HCT116 (cell line): ENCODE measurements around the gene HHATL. TPM values are rescaled to one million over a fixed set of nuclear protein-coding genes. Genes with fewer than 3 reads are reported as not detected.

Experiments
- ATAC-seq: fragments of 200-7000 bp; cut with Tn5 transposase; 2 replicates; pipeline ENCODE4 v1.9.1; 2020; ENCODE audit warnings: mild to moderate bottlenecking, moderate library complexity
- BruUV-seq: library from RNA; stranded (reverse); fragments of 400-500 nt; replicated peaks from 2 replicates; lab custom pipeline; 2021; lab: Mats Ljungman, UMichigan
- CTCF ChIA-PET: fragments of 300-600 bp; sonication (Branson Sonifier 250); formaldehyde crosslinking; loops from one replicate; lab custom pipeline; 2021; ENCODE audit warnings: antibody characterized with exemption; lab: Charles Lee
- POLR2A ChIA-PET: fragments of 300-600, 350-600 bp; sonication (Branson Sonifier 250); formaldehyde crosslinking; loops from one replicate; lab custom pipeline; 2021; ENCODE audit warnings: antibody characterized with exemption; lab: Charles Lee
- RAD21 ChIA-PET, 2 experiments: fragments of 300-600 bp; sonication (Branson Sonifier 250); formaldehyde crosslinking; loops; one replicate each; lab custom pipeline; 2023; ENCODE audit warnings: low total read pairs in 2 of 2; ENCODE audit not compliant: uncharacterized antibody in 2 of 2, unreplicated experiment in 2 of 2, low non-redundant PET in 1 of 2; lab: Charles Lee
- DNase-seq: peaks from one replicate; pipeline ENCODE4 v3.0.0-alpha.2; 2010; ENCODE audit warnings: low read depth, low spot score
- H2AFZ ChIP-seq: fragments of 200-600 bp; shearing (Covaris generic), sonication (generic); 2 replicates; pipeline ENCODE4 v1.6.1; 2017; ENCODE audit warnings: low read depth, mixed run types, mixed read lengths, antibody characterized with exemption, low read length; ENCODE audit not compliant: poor library complexity, severe bottlenecking
- H3K27ac ChIP-seq: 2 replicates; pipeline ENCODE4 v1.5.1; 2012; ENCODE audit warnings: low read depth, low read length
- H3K27me3 ChIP-seq: fragments of 200-600 bp; sonication (generic); 2 replicates; pipeline ENCODE4 v1.6.1; 2016; ENCODE audit warnings: mixed run types, low read length, mixed read lengths; ENCODE audit not compliant: insufficient read depth
- H3K36me3 ChIP-seq, 2 experiments: fragments of 200-500 bp in 1 of 2; fragments of 200-600 bp in 1 of 2; sonication (Bioruptor generic) in 1 of 2; sonication (generic) in 1 of 2; 2 replicates each; pipeline versions ENCODE4 v1.5.1 to v1.6.1; 2014 to 2016; ENCODE audit warnings: low read length in 2 of 2, inconsistent platforms in 1 of 2, mixed read lengths in 1 of 2, mixed run types in 1 of 2; ENCODE audit not compliant: insufficient read depth in 2 of 2, control insufficient read depth in 1 of 2
- H3K4me1 ChIP-seq, 2 experiments: fragments of 200-600 bp in 1 of 2; sonication (generic) in 1 of 2; 2 replicates each; pipeline versions ENCODE4 v1.5.1 to v1.6.1; 2012 to 2017; ENCODE audit warnings: low read length in 2 of 2, inconsistent platforms in 1 of 2, mild to moderate bottlenecking in 1 of 2, mixed read lengths in 1 of 2, mixed run types in 1 of 2, moderate library complexity in 1 of 2; ENCODE audit not compliant: insufficient read depth in 2 of 2, control insufficient read depth in 1 of 2
- H3K4me2 ChIP-seq: fragments of 200-600 bp; sonication (generic); 2 replicates; pipeline ENCODE4 v1.6.1; 2017; ENCODE audit warnings: mixed run types, low read length, mixed read lengths
- H3K4me3 ChIP-seq, 2 experiments: fragments of 200-600 bp in 1 of 2; sonication (generic) in 1 of 2; replicated peaks in 1 of 2; 2 replicates each; pipeline ENCODE4 v1.5.1; 2011 to 2016; ENCODE audit warnings: low read length in 2 of 2, control low read depth in 1 of 2, low read depth in 1 of 2, mild to moderate bottlenecking in 1 of 2, mixed read lengths in 1 of 2, mixed run types in 1 of 2
- H3K79me2 ChIP-seq: fragments of 200-600 bp; sonication (generic); 2 replicates; pipeline ENCODE4 v1.6.1; 2017; ENCODE audit warnings: mild to moderate bottlenecking, mixed run types, low read length, moderate library complexity, mixed read lengths; ENCODE audit not compliant: insufficient read depth
- H3K9ac ChIP-seq: fragments of 200-600 bp; sonication (generic); 2 replicates; pipeline ENCODE4 v1.6.1; 2016; ENCODE audit warnings: low read length, mixed read lengths
- H3K9me2 ChIP-seq: fragments of 200-600 bp; sonication (generic), shearing (Covaris generic); 2 replicates; pipeline ENCODE4 v1.6.1; 2017; ENCODE audit warnings: mixed run types, mild to moderate bottlenecking, moderate library complexity; ENCODE audit not compliant: insufficient read depth
- H3K9me3 ChIP-seq, 2 experiments: fragments of 200-500 bp in 1 of 2; fragments of 200-600 bp in 1 of 2; sonication (Bioruptor generic) in 1 of 2; sonication (generic) in 1 of 2; 2 replicates each; pipeline ENCODE4 v1.6.1; 2014 to 2017; ENCODE audit warnings: low read length in 2 of 2, mixed read lengths in 2 of 2, inconsistent platforms in 1 of 2, low read depth in 1 of 2, mild to moderate bottlenecking in 1 of 2, mixed run types in 1 of 2, moderate library complexity in 1 of 2; ENCODE audit not compliant: control insufficient read depth in 1 of 2, insufficient read depth in 1 of 2
- H4K20me1 ChIP-seq: fragments of 200-600 bp; sonication (generic), shearing (Covaris generic); 2 replicates; pipeline ENCODE4 v1.6.1; 2017; ENCODE audit warnings: mixed run types, mild to moderate bottlenecking, moderate library complexity; ENCODE audit not compliant: insufficient read depth
- ELF1 ChIP-seq: IDR thresholded peaks from 2 replicates; pipeline ENCODE4 v1.6.1; 2012; ENCODE audit warnings: low read depth, borderline replicate concordance
- EZH2phosphoT487 ChIP-seq: fragments of 200-600 bp; IDR thresholded peaks from 2 replicates; pipeline ENCODE4 v1.6.1; 2018; ENCODE audit warnings: antibody characterized with exemption, borderline replicate concordance
- FOSL1 ChIP-seq: IDR thresholded peaks from 2 replicates; pipeline ENCODE4 v1.6.1; 2012; ENCODE audit warnings: low read depth
- POLR2A ChIP-seq: IDR thresholded peaks from 2 replicates; pipeline ENCODE4 v1.7.0; 2011; ENCODE audit warnings: borderline replicate concordance; ENCODE audit not compliant: insufficient read depth, insufficient read length; ENCODE audit errors: extremely low read depth
- SIN3A ChIP-seq: IDR thresholded peaks from 2 replicates; pipeline ENCODE4 v1.6.1; 2012; ENCODE audit warnings: low read depth
- YY1 ChIP-seq: IDR thresholded peaks from 2 replicates; pipeline ENCODE4 v1.6.1; 2011; ENCODE audit warnings: low read length, low read depth, moderate library complexity, mild to moderate bottlenecking; ENCODE audit not compliant: insufficient replicate concordance; ENCODE audit errors: extremely low read depth
- ZNF274 ChIP-seq: fragments of 200-500 bp; sonication (Bioruptor generic); IDR thresholded peaks from 2 replicates; pipeline ENCODE4 v1.6.1; 2014; ENCODE audit warnings: mild to moderate bottlenecking, low read depth, low read length, inconsistent platforms
- intact Hi-C: fragments of 100-400 bp; cut with micrococcal nuclease; formaldehyde crosslinking; loops from 2 replicates; pipeline ENCODE4 v1.10.0; 2022
- total RNA-seq: library from RNA; stranded (reverse); gene quantifications from one replicate; pipeline ENCODE4 v1.2.1, GENCODE V29; 2021; ENCODE audit not compliant: unreplicated experiment
- TF ChIP-seq, protein P1 (sequence below): IDR thresholded peaks from 2 replicates; pipeline ENCODE4 v1.6.1; 2012; ENCODE audit warnings: low read depth
- TF ChIP-seq, protein P2 (sequence below): IDR thresholded peaks from 2 replicates; pipeline ENCODE4 v1.6.1; 2011; ENCODE audit warnings: mild to moderate bottlenecking, low read length, moderate library complexity; ENCODE audit not compliant: insufficient replicate concordance; ENCODE audit errors: extremely low read depth

Gene HHATL
- total RNA-seq, 1 experiment from 2014 or later = 0.52 TPM

DNA sequence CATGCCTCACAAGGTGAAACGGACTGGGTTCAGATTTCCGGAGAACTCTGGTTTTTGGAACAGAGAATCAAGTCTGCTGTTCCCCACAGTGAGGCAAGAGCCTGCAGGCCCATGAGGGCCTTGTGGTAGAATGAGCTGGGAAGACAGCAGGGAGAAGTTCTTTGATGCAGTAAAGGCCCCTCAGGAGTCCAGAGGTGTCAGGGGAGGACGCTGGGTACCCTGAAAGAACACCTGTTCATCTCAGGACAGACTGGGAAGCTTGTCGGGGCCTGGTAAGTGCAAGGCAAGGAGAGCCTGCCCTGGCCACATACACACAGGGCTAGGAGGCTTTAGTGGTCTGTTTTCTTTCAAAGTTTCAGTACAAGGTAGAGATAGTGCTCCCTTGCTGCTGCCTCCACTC, 52.8 kb downstream of the HHATL start (continued):
- no peak for TF ChIP-seq YY1

DNA sequence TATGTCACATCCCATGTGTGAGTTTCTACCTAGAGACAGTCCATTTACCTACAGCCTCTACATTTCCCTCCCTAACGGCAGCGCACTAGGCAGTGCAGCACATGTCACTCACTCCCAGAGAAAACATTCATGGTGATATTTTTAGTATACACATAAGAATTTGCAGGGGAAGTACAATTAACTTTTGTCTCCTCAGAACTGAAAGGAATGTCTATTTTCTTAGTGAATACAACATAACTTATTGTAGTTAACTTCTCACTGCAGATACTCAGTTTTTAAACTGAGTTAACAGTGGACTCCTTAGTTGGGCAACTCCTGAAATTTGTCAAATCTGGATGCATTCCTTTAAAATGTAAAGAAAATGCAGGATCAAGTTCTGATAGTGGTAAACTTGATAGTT, 53.6 kb downstream of the HHATL start:
- Histone ChIP-seq H3K9me3 (no peaks in the 10 kb centered on the region), H3K27me3 (no peaks in the 10 kb centered on the region), H3K4me2 (no peak overlapping the region), H3K27ac (no peak overlapping the region), H2AFZ (no peak overlapping the region), H3K4me1 (peaks cover 29 to 40% of the 10 kb centered on the region in 2 experiments), H3K9me2 (no peaks in the 10 kb centered on the region), H3K36me3 (peaks cover 7 to 32% of the 10 kb centered on the region in 2 experiments; a peak in 3 of 4 replicates), H3K9ac (no peak overlapping the region), H4K20me1 (no peaks in the 10 kb centered on the region), H3K79me2 (peaks cover 11% of the 10 kb centered on the region; the same call in 1 of the 2 replicates), H3K4me3 (no peak overlapping the region)
- no TSS peak for BruUV-seq
- no peak for TF ChIP-seq SIN3A
- no peak for TF ChIP-seq EZH2phosphoT487
- TF ChIP-seq, protein P1, sequence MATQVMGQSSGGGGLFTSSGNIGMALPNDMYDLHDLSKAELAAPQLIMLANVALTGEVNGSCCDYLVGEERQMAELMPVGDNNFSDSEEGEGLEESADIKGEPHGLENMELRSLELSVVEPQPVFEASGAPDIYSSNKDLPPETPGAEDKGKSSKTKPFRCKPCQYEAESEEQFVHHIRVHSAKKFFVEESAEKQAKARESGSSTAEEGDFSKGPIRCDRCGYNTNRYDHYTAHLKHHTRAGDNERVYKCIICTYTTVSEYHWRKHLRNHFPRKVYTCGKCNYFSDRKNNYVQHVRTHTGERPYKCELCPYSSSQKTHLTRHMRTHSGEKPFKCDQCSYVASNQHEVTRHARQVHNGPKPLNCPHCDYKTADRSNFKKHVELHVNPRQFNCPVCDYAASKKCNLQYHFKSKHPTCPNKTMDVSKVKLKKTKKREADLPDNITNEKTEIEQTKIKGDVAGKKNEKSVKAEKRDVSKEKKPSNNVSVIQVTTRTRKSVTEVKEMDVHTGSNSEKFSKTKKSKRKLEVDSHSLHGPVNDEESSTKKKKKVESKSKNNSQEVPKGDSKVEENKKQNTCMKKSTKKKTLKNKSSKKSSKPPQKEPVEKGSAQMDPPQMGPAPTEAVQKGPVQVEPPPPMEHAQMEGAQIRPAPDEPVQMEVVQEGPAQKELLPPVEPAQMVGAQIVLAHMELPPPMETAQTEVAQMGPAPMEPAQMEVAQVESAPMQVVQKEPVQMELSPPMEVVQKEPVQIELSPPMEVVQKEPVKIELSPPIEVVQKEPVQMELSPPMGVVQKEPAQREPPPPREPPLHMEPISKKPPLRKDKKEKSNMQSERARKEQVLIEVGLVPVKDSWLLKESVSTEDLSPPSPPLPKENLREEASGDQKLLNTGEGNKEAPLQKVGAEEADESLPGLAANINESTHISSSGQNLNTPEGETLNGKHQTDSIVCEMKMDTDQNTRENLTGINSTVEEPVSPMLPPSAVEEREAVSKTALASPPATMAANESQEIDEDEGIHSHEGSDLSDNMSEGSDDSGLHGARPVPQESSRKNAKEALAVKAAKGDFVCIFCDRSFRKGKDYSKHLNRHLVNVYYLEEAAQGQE = no peak
- TF ChIP-seq FOSL1 = no peak
- no peak for TF ChIP-seq YY1
- TF ChIP-seq, protein P2, sequence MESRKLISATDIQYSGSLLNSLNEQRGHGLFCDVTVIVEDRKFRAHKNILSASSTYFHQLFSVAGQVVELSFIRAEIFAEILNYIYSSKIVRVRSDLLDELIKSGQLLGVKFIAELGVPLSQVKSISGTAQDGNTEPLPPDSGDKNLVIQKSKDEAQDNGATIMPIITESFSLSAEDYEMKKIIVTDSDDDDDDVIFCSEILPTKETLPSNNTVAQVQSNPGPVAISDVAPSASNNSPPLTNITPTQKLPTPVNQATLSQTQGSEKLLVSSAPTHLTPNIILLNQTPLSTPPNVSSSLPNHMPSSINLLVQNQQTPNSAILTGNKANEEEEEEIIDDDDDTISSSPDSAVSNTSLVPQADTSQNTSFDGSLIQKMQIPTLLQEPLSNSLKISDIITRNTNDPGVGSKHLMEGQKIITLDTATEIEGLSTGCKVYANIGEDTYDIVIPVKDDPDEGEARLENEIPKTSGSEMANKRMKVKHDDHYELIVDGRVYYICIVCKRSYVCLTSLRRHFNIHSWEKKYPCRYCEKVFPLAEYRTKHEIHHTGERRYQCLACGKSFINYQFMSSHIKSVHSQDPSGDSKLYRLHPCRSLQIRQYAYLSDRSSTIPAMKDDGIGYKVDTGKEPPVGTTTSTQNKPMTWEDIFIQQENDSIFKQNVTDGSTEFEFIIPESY = no peak
- TF ChIP-seq POLR2A = no peak
- no peak for TF ChIP-seq ELF1
- TF ChIP-seq ZNF274 = no peak
- ATAC-seq (no peak), DNase-seq (no peak)
- POLR2A ChIA-PET = no interaction called here
- CTCF ChIA-PET = no interaction called here
- intact Hi-C loops = no loop called here
- RAD21 ChIA-PET = no interaction called here
